ENCODE measurements around the gene DNAJC8.

The DNAJC8 gene

DNA sequence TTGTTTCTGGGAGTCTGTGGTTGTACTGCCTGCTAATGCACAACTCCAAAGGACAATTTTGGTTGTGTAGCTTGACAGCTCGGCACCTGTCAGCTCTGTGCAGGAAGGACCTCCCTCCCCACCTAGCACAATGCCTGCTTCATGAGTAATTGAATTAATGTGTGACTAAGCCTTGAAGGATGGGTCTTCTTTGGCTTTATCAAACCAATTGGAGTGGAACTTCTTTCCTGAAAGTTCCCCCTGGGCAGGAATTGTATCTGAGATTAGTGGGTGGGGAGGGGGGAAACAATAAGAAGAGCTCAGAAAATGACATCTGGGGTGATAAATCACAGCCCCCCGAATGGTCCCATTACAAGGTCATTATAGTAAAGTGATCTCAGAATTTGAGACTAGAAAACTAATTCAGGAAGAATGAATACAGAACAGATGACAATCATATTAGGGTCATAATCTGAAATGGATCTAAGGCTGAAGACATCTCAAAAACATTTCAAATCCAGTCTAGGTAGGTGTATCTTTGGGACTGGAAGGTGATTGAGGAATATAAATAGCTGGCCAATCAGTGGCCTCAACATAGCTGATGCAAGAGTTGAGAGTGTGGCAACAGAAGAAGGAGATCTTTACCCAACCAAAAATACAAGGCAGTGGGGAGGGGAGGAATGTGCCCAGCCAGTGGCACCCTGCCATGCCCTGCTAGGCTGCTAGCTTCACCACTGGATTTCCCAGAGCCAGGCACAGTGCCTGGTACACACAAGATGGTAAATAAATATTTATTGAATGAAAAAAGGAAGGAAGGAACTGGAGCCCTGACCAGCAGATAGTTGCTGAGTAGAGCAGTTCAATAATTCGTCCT, 16.4 kb upstream of the DNAJC8 start:
- H3K36me3 ChIP-seq = no peaks in the 10 kb centered on the region
- H3K27ac ChIP-seq = peak overlapping the region; percentile 93
- no peaks in the 10 kb centered on the region for H3K27me3 ChIP-seq
- H3K4me1 ChIP-seq (ENCODE audit: control insufficient read depth in 1 of 2, insufficient read depth in 1 of 2, low read depth in 1 of 2, low read length in 1 of 2) = peaks cover 68 to 70% of the 10 kb centered on the region in 2 experiments
- TF ChIP-seq, protein P1, sequence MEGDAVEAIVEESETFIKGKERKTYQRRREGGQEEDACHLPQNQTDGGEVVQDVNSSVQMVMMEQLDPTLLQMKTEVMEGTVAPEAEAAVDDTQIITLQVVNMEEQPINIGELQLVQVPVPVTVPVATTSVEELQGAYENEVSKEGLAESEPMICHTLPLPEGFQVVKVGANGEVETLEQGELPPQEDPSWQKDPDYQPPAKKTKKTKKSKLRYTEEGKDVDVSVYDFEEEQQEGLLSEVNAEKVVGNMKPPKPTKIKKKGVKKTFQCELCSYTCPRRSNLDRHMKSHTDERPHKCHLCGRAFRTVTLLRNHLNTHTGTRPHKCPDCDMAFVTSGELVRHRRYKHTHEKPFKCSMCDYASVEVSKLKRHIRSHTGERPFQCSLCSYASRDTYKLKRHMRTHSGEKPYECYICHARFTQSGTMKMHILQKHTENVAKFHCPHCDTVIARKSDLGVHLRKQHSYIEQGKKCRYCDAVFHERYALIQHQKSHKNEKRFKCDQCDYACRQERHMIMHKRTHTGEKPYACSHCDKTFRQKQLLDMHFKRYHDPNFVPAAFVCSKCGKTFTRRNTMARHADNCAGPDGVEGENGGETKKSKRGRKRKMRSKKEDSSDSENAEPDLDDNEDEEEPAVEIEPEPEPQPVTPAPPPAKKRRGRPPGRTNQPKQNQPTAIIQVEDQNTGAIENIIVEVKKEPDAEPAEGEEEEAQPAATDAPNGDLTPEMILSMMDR (IDR thresholded peaks at IDR 0.05) = no peak
- H3K9me3 ChIP-seq = no peaks in the 10 kb centered on the region
- H3K4me3 ChIP-seq (ENCODE audit: low read depth in 1 of 2, low read length in 1 of 2) = peak overlapping the region; percentile 69 to 83

DNA sequence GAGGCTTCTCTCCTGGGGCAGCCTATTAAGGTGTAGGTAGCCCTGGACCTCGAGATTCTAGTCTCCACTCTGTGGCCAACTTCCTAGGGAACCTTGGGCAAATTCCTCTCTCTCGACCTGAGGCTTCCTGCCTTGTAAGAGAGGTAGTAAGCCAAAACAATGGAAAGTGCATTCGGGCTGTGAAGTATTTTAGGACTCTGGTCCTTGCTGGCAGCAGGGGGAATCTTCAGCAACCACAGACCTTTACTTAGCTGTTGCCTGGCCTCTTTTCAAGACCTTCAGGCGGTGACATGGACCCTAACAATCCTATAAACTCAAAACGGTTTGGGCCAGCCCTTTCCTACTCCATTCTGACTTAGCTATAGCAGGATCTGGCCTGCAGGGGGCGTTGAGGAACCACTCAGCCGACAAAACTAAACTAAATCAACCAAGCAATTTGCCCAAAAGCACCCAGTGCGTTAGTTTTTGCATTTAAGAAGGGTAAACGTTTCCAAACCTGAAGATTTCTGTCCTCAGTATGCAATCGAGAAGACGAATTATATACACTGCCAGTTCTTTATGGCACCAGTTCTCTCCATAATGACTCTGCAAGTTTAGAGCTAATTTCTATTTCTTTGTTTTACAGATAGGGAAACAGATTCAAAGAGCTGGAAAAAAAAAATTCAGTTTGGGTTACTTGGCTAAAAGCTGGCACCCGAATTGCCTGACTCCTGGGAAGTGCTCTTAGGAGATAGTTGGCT, 15.6 kb upstream of the DNAJC8 start:
- no peaks in the 10 kb centered on the region for H3K27me3 ChIP-seq
- TF ChIP-seq, protein P1 (IDR thresholded peaks at IDR 0.05) = peak; percentile 95
- H3K36me3 ChIP-seq = no peaks in the 10 kb centered on the region
- H3K4me3 ChIP-seq (ENCODE audit: low read depth in 1 of 2, low read length in 1 of 2) = peak overlapping the region; percentile 69 to 83
- H3K4me1 ChIP-seq (ENCODE audit: control insufficient read depth in 1 of 2, insufficient read depth in 1 of 2, low read depth in 1 of 2, low read length in 1 of 2) = peaks cover 76 to 78% of the 10 kb centered on the region in 2 experiments
- H3K27ac ChIP-seq = peak overlapping the region; percentile 93
- no peaks in the 10 kb centered on the region for H3K9me3 ChIP-seq

DNA sequence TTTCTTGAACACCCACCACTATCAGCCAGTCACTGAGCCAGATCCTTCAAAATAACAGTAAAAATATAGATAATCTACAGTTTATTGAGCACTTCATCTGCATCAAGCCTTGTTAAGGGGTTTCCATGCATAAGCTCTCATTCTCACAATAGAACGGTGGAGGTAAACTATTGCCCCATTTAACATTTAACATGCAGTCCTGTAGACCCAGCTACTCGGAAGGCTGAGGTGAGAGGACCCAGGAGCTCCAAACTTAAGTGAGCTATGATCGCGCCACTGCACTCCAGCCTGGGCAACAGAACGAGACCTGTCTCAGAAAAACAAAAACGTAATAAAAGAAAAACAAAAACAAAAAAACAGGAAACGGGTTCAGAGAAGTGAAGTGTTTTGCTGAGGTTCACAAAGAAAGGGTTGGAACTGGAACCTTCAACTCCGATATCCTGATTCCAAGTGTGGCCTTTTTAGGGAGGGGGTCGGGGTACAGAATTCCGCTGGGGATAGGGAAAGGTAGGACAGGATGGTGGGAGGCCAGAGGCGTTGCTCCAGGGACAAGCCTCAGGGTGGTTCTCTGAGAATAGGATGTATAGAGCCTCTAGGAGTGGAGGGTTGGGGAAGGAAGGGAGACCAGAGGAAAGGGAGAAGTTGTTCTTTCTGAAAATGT, 14.9 kb upstream of the DNAJC8 start:
- Histone ChIP-seq H3K4me1 (ENCODE audit: control insufficient read depth in 1 of 2, insufficient read depth in 1 of 2, low read depth in 1 of 2, low read length in 1 of 2) (peaks cover 83 to 85% of the 10 kb centered on the region in 2 experiments), H3K27ac (peak overlapping the region; percentile 93), H3K36me3 (no peaks in the 10 kb centered on the region), H3K9me3 (no peaks in the 10 kb centered on the region), H3K4me3 (ENCODE audit: low read depth in 1 of 2, low read length in 1 of 2) (peak overlapping the region; percentile 69 to 83), H3K27me3 (no peaks in the 10 kb centered on the region)
- TF ChIP-seq, protein P1 (IDR thresholded peaks at IDR 0.05) = no peak

DNA sequence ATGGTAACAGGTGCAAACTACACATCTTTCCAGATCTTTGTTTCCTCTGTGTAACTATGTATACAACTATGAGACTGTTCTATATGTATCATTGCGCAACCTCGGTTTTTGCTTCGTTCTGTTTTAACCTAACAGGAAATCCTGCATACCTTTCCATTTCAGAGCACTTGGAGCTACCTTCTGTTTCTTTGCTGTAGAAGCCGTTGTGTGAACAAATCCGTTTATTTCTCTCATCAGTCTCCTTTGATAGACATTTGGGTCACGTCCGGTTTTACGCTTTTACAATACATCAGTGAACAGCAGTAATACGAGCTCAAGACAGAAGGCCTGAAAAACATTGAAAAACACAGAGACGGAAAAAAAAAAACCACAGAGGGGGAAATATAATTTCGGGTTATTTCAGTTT, 13.6 kb upstream of the DNAJC8 start:
- no peaks in the 10 kb centered on the region for H3K36me3 ChIP-seq
- H3K9me3 ChIP-seq = no peaks in the 10 kb centered on the region
- peak overlapping the region; percentile 93 for H3K27ac ChIP-seq
- H3K4me3 ChIP-seq (ENCODE audit: low read depth in 1 of 2, low read length in 1 of 2) = peak overlapping the region; percentile 69 to 83
- TF ChIP-seq, protein P1 (IDR thresholded peaks at IDR 0.05) = no peak
- peaks cover 92 to 94% of the 10 kb centered on the region in 2 experiments for H3K4me1 ChIP-seq (ENCODE audit: control insufficient read depth in 1 of 2, insufficient read depth in 1 of 2, low read depth in 1 of 2, low read length in 1 of 2)
- no peaks in the 10 kb centered on the region for H3K27me3 ChIP-seq

DNA sequence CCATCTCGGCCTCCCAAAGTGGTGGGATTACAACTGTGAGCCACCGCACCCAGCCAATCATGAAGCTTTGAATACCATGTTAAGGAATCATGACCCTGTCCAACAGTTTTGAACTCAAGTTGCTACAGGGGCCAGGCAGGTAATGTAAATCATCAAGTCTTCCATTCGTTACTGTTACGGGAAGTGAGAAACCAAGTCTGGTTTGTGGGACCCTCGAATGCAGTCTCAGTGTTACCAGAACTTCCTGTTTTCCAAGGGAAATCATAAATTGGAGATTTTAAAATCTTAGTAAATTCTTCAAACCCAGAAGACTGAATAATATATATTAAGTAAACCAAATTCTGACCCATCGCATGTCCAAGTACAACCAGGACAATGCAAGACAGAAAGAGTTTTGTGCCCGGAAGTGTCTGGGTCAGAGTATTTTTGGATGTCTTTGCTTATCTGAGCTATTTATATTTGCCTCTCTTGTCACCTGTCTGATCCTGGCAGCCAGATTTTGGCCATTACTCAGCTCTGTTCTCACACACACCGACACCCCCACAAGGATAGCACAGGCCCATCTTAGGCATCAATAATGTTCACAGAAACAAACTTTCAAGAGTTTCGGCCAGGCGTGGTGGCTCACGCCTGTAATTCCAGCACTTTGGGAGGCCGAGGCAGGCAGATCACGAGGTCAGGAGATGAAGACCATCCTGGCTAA, 11.9 kb upstream of the DNAJC8 start:
- no peaks in the 10 kb centered on the region for H3K36me3 ChIP-seq
- peak overlapping the region; percentile 93 for H3K27ac ChIP-seq
- TF ChIP-seq, protein P1 (IDR thresholded peaks at IDR 0.05) = no peak
- H3K27me3 ChIP-seq = no peaks in the 10 kb centered on the region
- no peaks in the 10 kb centered on the region for H3K9me3 ChIP-seq
- H3K4me1 ChIP-seq (ENCODE audit: control insufficient read depth in 1 of 2, insufficient read depth in 1 of 2, low read depth in 1 of 2, low read length in 1 of 2) = peaks cover 75 to 77% of the 10 kb centered on the region in 2 experiments
- peak overlapping the region in 1 of 2 experiments; percentile 3 for H3K4me3 ChIP-seq (ENCODE audit: low read depth in 1 of 2, low read length in 1 of 2)
